NCI-H510A (cell line): Measurements from ENCODE around the gene XPNPEP1.

ENCODE experiments used
- DNase-seq: peaks from one replicate; lab custom pipeline; 2025; lab: John Stamatoyannopoulos, UW

Gene XPNPEP1

GRCh38 chr10:109863775-109864174, 59.5 kb downstream of the XPNPEP1 start:
- no peak for DNase-seq

DNA sequence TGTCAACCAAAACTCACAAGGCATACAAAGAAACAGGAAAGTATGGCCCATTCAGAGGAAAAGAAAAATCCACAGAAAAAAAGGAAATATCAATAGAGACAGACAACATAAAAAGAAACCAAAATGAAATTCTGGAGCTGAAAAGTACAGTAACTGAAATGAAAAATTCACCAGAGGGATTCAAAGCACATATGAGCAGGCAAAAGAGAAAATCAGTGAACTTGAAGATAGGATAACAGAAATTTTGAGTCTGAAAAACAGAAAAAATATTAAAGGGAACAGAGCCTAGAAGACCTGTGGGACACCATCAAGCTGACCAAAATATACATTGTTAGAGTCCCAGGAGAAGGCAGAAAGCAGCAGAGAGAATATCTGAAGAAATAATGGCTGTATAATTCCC, 60.6 kb downstream of the XPNPEP1 start:
- no peak for DNase-seq

DNA sequence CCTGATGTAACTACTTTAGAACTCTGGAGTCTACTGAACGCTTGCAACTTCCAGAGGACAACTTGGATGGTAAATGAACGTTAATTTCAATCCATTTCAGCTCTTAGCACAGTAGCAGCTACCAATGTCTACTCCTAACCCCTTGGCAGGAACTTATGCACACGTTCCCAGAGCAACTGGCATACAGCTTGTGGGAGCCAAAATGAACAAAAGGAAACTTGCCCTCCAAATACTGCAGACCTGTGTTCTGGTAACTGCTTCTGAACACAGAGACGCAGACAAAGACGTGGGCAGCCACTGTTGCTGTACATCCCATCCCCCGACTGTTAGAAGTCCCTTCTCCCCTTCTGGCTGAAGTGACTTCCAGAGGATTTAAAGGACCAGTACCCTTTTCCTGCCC, 61.3 kb downstream of the XPNPEP1 start:
- no peak for DNase-seq

- no peak for DNase-seq
Observed at GRCh38 chr10:109861081-109861480, 62.2 kb downstream of the XPNPEP1 start.

GRCh38 chr10:109859221-109859620, 64.1 kb downstream of the XPNPEP1 start:
- DNase-seq = no peak

- DNase-seq = no peak
Observed at GRCh38 chr10:109855746-109856145, 67.6 kb downstream of the XPNPEP1 start.

GRCh38 chr10:109853921-109854320, 69.4 kb downstream of the XPNPEP1 start:
- DNase-seq = no peak

GRCh38 chr10:109852475-109853037, 70.8 kb downstream of the XPNPEP1 start:
- peak; percentile 8 for DNase-seq

- DNase-seq = no peak
Observed at GRCh38 chr10:109851616-109852474, 71.5 kb downstream of the XPNPEP1 start.

GRCh38 chr10:109846832-109847231, 76.5 kb downstream of the XPNPEP1 start:
- no peak for DNase-seq

- no peak for DNase-seq
Observed at GRCh38 chr10:109845308-109845707, 78.0 kb downstream of the XPNPEP1 start.

DNA sequence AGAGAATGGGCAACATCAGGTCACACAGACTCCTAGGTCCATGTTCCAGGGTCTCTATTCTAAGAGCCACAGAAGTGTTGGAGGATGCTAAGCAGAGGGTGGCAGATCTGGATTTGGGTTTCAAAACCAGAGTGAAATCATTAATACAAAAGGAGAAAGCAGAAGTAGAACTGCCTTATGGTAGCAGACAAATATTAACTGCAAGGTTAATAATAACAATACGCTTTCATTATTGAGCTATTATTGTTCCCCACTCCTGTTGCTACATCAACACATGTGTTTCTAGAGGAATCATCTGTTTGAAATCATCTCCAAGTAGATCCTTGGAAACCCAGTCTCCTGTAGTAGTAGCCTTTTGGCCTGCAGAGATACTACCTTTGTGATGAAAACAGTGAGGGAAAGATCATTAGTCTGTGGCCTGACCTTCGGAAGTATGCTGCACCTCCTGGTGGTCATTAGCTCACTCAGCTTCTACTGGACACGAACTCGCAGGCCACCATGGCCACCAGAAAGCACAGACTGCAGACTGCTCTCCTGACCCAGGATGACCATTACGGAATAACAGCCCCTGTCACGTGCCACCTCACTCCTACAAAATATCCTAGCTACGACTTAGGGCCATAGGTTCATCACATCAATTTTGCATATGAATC, 84.6 kb downstream of the XPNPEP1 start:
- DNase-seq = no peak

DNA sequence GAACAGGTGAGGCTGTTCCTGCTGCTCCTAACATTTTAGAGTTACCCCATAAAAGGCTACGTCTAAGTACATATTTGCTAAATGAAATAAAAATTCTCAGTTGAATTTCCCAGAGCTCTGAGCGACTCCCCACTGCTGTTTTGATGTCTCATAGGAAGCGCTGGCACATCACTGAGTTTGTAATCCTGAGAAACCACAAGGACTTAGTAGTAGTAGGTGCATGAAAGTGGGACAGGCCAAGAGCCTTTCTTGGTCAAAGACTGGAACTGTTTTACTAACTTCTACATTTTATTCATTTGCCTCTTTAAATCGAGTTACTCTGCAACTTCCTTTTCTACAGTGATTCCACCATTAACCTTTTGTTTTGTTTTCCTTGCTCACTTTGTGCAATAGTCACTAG, 85.9 kb downstream of the XPNPEP1 start:
- DNase-seq = no peak

DNA sequence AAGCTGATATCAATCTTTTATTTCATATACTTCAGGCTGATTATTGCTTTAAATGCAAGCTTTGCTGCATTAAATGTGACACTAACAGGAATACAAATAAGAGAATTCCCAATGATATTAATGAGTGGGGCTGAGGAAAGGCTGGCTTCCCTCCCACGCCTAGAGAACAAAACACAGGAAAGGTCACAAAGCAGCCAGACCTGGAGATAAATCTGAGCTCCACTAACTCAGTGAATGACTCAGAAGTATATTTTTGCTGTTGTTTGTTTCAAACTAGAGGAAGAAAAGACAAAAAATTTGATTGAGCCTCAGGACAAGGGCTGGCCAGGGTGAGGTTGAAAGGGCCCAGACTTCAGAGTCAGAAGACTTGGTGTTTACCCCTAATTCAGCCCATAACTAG, 88.1 kb downstream of the XPNPEP1 start:
- DNase-seq = no peak

GRCh38 chr10:109831846-109832245, 91.5 kb downstream of the XPNPEP1 start:
- DNase-seq = no peak

DNA sequence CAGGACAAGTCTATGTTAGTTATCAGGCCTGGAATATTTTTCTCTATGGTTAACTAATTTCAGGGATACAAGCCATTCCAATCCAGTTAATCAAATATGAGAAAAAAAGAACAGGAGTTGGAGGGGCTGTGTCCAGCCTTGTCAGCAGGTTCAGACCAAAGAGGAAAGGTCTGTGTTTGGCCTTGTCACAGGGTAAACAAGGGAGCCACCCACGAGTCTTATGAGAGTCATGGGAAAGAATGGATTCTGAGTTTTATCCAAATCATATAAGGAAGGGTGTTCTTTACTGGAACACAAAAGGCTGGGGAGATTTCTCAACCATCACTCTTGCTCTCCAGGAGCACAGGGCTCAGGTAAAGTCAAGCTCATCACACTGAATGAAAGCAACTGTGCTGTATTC, 99.1 kb downstream of the XPNPEP1 start:
- DNase-seq = no peak

- DNase-seq = no peak
Observed at GRCh38 chr10:109823196-109823595, 100.1 kb downstream of the XPNPEP1 start.

DNA sequence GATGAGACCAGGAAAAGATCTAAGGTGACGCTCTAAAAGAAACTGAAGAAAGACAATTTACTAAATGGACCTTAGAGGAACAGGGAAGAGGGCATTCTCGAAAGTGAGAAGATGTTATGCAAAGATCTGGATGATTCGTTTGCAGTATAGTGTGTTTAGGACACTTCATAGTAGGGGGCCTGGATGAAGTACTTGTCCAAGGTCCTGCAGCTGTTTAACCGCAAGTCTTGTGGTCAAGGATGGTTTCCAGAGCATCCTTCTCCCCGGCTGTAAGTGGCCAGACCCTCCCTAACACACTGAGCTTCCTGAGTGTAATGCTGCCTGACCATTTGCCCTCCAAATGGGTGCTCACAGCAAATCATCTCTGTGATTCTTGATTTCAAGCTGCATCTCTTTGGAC, 101.6 kb downstream of the XPNPEP1 start:
- no peak for DNase-seq

- DNase-seq = no peak
Observed at GRCh38 chr10:109820620-109821405, 102.5 kb downstream of the XPNPEP1 start.

- no peak for DNase-seq
Observed at GRCh38 chr10:109819807-109820206, 103.5 kb downstream of the XPNPEP1 start.
